Ascending aorta (tissue), 2 donors: ENCODE results near the gene ABLIM3. TPM values are rescaled to one million over a fixed set of nuclear protein-coding genes. Genes with fewer than 3 reads are reported as not detected.
A peak's percentile ranks its signal among the peaks of the same experiment; 100 is the strongest.

Source experiments
- DNase-seq, 2 donors: peaks; one replicate each; pipeline ENCODE4 v3.0.0-alpha.2; 2019; ENCODE audit warnings: low spot score in 2 of 2
- H3K27ac ChIP-seq, 2 donors: fragments of 200-600 bp; sonication (generic); one replicate each; pipeline ENCODE4 v1.5.1; 2016 to 2017; ENCODE audit warnings: mild to moderate bottlenecking in 1 of 2
- H3K27me3 ChIP-seq: fragments of 200-600 bp; sonication (generic); one replicate; pipeline ENCODE4 v1.5.1; 2017
- H3K36me3 ChIP-seq, 2 donors: fragments of 200-600 bp; sonication (generic); one replicate each; pipeline ENCODE4 v1.5.1; 2016
- H3K4me1 ChIP-seq, 2 donors: fragments of 200-600 bp; sonication (generic); one replicate each; pipeline ENCODE4 v1.5.1; 2016 to 2017; ENCODE audit warnings: mild to moderate bottlenecking in 1 of 2
- H3K4me3 ChIP-seq, 2 donors: fragments of 200-600 bp; sonication (generic); one replicate each; pipeline ENCODE4 v1.5.1; 2016 to 2017; ENCODE audit warnings: mild to moderate bottlenecking in 1 of 2
- H3K9me3 ChIP-seq, 2 donors: fragments of 200-600 bp; sonication (generic); one replicate each; pipeline ENCODE4 v1.5.1; 2016
- CTCF ChIP-seq, 3 experiments: fragments of 200-600 bp in 2 of 3; fragments of 450-650 bp in 1 of 3; sonication (generic) in 2 of 3; IDR thresholded peaks; one replicate each; pipeline ENCODE4 v1.5.1; 2016 to 2019; ENCODE audit warnings: antibody characterized with exemption in 3 of 3, mild to moderate bottlenecking in 1 of 3, moderate library complexity in 1 of 3
- intact Hi-C: fragments of 100-400 bp; cut with DNase I; formaldehyde crosslinking; loops from one replicate; pipeline ENCODE4 v1.15.1; 2023
- total RNA-seq: library from RNA; depleted of rRNA; stranded (reverse); fragments of >200 nt; gene quantifications from one replicate; pipeline ENCODE4 v1.1.0, GENCODE V29; 2016

Gene ABLIM3
- total RNA-seq, 1 donor from 2014 or later: 25.8 TPM

DNA sequence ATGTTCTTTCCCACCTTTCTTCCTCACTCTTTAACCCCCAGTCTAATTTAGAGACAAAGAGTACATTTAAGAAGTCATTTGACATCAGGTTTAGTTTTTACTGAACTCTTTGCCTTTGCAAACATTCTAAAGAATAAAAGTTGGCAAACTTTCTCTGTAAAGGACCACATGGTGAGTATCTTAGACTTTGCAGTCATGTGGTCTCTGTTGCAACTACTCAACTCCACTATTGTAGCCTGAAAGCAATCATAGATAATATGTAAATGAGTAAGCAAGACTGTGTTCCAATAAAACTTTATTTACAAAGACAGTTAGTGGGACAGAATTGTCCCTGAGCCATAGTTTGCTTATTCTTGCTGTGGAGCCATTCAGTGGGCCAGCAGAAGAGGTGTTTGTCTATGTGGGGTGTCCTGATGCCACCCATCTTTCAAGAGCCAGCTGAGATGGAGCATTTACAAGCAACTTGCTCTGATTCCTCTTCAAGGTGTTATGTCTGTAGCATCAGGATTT, 25.4 kb downstream of the ABLIM3 start:
- no peaks in the 10 kb centered on the region for H3K9me3 ChIP-seq
- no peaks in the 10 kb centered on the region for H3K27me3 ChIP-seq
- peak overlapping the region in 1 of 2 donors; percentile 26 for H3K27ac ChIP-seq
- no peak for TF ChIP-seq CTCF (IDR thresholded peaks at IDR 0.05)
- no peak overlapping the region for H3K4me3 ChIP-seq
- H3K36me3 ChIP-seq: no peaks in the 10 kb centered on the region
- H3K4me1 ChIP-seq: peaks cover 0 to 7% of the 10 kb centered on the region in 2 donors
- intact Hi-C loops: loop anchor here (2.0 kb wide), 1 partner anchor 14 kb away; no protein-coding TSS in a partner anchor
- no peak for DNase-seq

DNA sequence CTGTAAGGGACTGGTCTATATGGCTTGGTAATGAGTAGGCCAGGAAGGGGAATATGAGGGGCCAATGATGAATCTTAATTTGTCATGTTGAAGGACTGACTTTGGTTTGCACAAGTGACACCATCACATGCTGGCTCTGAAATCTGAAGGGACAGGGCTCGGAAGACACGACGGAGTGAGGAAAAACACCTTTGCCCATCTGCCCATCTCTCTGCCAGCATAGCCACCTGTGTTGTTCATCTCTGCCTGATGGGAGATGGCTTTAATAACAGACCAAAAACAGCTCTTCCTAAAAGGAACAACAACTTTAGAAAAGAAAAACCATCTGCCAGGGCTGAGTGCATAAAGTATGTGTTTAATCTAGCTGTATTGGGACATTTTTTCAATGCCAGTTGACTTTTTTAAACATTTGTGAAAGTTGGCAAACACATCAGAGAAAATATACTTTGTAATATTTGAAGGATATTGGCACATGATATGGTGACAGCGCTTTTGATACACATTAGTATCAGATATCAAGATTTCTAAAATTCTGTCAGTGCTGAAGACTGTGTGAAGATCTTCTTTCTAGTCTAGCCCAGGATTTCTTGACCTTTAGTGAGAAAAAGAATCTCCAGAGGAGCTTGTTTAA, 27.1 kb downstream of the ABLIM3 start:
- intact Hi-C loops: no loop called here
- H3K36me3 ChIP-seq: no peaks in the 10 kb centered on the region
- H3K27me3 ChIP-seq: no peaks in the 10 kb centered on the region
- no peak for DNase-seq
- H3K4me1 ChIP-seq: peaks cover 3 to 7% of the 10 kb centered on the region in 2 donors
- H3K9me3 ChIP-seq: no peaks in the 10 kb centered on the region
- TF ChIP-seq CTCF (IDR thresholded peaks at IDR 0.05): no peak
- no peak overlapping the region for H3K27ac ChIP-seq
- no peak overlapping the region for H3K4me3 ChIP-seq

DNA sequence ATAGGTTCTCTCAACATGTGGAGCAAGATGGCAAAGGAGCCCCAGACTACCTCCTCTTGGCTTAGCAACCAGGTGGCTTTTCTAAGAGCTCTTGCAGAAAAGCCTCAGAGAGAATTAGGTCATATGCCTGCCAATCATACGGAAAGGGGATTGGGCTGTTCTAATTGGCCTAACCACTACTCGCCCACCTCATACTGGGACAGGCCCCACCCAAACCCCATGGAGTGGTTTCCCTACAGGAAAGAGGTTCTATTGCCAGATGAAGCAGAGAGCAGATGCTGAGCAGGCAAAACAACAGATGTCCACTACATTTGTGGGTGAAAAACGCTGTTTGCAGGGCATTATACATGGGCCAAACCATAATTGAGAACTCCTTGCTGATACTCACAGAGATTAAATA, 29.0 kb downstream of the ABLIM3 start:
- Histone ChIP-seq H3K9me3 (no peaks in the 10 kb centered on the region), H3K4me1 (peaks cover 8 to 15% of the 10 kb centered on the region in 2 donors), H3K27me3 (no peaks in the 10 kb centered on the region), H3K4me3 (no peak overlapping the region), H3K27ac (no peak overlapping the region), H3K36me3 (no peaks in the 10 kb centered on the region)
- no peak for DNase-seq
- intact Hi-C loops: no loop called here
- TF ChIP-seq CTCF (IDR thresholded peaks at IDR 0.05): no peak

DNA sequence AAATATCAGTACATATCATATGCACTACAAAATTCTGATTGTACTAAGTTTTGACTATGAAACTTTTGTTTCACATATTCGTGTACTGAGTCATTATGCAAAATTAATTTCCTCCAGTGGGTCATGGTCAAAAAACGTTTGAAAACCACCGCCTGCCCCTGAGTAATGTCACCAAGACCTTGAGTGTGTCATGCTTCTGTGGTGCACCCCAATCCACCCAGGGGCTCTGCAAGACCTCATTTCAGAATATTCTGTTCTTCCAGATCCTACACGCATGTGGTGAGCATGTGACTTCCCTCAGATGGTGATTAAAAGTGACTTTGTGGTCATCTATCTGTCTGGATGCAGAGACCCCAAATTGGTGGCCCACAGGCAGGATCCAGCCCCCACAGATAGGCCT, 31.0 kb downstream of the ABLIM3 start:
- no peak for DNase-seq
- no peak overlapping the region for H3K4me3 ChIP-seq
- H3K27me3 ChIP-seq: no peaks in the 10 kb centered on the region
- intact Hi-C loops: no loop called here
- no peaks in the 10 kb centered on the region for H3K36me3 ChIP-seq
- TF ChIP-seq CTCF (IDR thresholded peaks at IDR 0.05): no peak
- H3K4me1 ChIP-seq: peaks cover 12 to 17% of the 10 kb centered on the region in 2 donors
- H3K9me3 ChIP-seq: no peaks in the 10 kb centered on the region
- peak overlapping the region in 1 of 2 donors; percentile 21 for H3K27ac ChIP-seq

- Histone ChIP-seq H3K36me3 (no peaks in the 10 kb centered on the region), H3K9me3 (no peaks in the 10 kb centered on the region), H3K27me3 (no peaks in the 10 kb centered on the region), H3K4me1 (peaks cover 12 to 17% of the 10 kb centered on the region in 2 donors), H3K4me3 (no peak overlapping the region), H3K27ac (peak overlapping the region in 1 of 2 donors; percentile 32)
- no peak for TF ChIP-seq CTCF (IDR thresholded peaks at IDR 0.05)
- DNase-seq: no peak
- intact Hi-C loops: no loop called here
Measured at GRCh38 chr5:149172709-149173505, 31.6 kb downstream of the ABLIM3 start.
